Measurements from ENCODE around the gene ALOX15. TPM values are rescaled to one million over a fixed set of nuclear protein-coding genes. Genes with fewer than 3 reads are reported as not detected.
"Not testable (repeated sequence)": the region's sequence is repeated elsewhere in the genome, so short reads cannot be mapped to it uniquely, and the experiment has no call there.

ALOX15 gene
- total RNA-seq, 2 donors from 2014 or later: 0.13 TPM; not detected in 1

- Mint-ChIP-seq H3K4me1 (peaks cover 19% of the 10 kb centered on the region), H3K4me3 (peak overlapping the region; percentile 69), H3K27me3 (peaks cover 70% of the 10 kb centered on the region)
- not testable (repeated sequence) for H3K27ac Mint-ChIP-seq; H3K36me3 Mint-ChIP-seq (ENCODE audit: low read depth); DNase-seq; H3K9me3 ChIP-seq (ENCODE audit: control insufficient read depth, low read length, poor library complexity, severe bottlenecking)
- peak; percentile 75 for ATAC-seq
Observed at GRCh38 chr17:4639301-4640059, 2.0 kb downstream of the ALOX15 start.

- Mint-ChIP-seq H3K4me1 (peaks cover 19% of the 10 kb centered on the region), H3K4me3 (peak overlapping the region; percentile 69), H3K27me3 (peaks cover 63% of the 10 kb centered on the region)
- not testable (repeated sequence) for DNase-seq; ATAC-seq; H3K9me3 ChIP-seq (ENCODE audit: control insufficient read depth, low read length, poor library complexity, severe bottlenecking); H3K36me3 Mint-ChIP-seq (ENCODE audit: low read depth); H3K27ac Mint-ChIP-seq
Observed at GRCh38 chr17:4638766-4639165, 2.7 kb downstream of the ALOX15 start.

- ATAC-seq: no peak
- H3K36me3 Mint-ChIP-seq (ENCODE audit: low read depth): peaks cover 7% of the 10 kb centered on the region
- H3K9me3 ChIP-seq (ENCODE audit: control insufficient read depth, low read length, poor library complexity, severe bottlenecking): no peaks in the 10 kb centered on the region
- DNase-seq: no peak
- H3K4me3 Mint-ChIP-seq: no peak overlapping the region
- H3K4me1 Mint-ChIP-seq: peaks cover 19% of the 10 kb centered on the region
- H3K27me3 Mint-ChIP-seq: peaks cover 56% of the 10 kb centered on the region
- H3K27ac Mint-ChIP-seq: no peak overlapping the region
Observed at GRCh38 chr17:4636474-4637100, 4.9 kb downstream of the ALOX15 start.

- H3K36me3 Mint-ChIP-seq (ENCODE audit: low read depth): peaks cover 7% of the 10 kb centered on the region
- no peak overlapping the region for H3K4me3 Mint-ChIP-seq
- no peak overlapping the region for H3K27ac Mint-ChIP-seq
- H3K4me1 Mint-ChIP-seq: peaks cover 18% of the 10 kb centered on the region
- H3K9me3 ChIP-seq (ENCODE audit: control insufficient read depth, low read length, poor library complexity, severe bottlenecking): no peaks in the 10 kb centered on the region
- peaks cover 57% of the 10 kb centered on the region for H3K27me3 Mint-ChIP-seq
- DNase-seq (no peak), ATAC-seq (no peak)
Observed at GRCh38 chr17:4635823-4636375, 5.6 kb downstream of the ALOX15 start.

GRCh38 chr17:4634976-4635375, 6.5 kb downstream of the ALOX15 start:
- Mint-ChIP-seq H3K27me3 (peaks cover 59% of the 10 kb centered on the region), H3K36me3 (ENCODE audit: low read depth) (peaks cover 7% of the 10 kb centered on the region), H3K27ac (no peak overlapping the region)

GRCh38 chr17:4633643-4634042, 7.8 kb downstream of the ALOX15 start:
- H3K36me3 Mint-ChIP-seq (ENCODE audit: low read depth): peaks cover 4% of the 10 kb centered on the region
- H3K27ac Mint-ChIP-seq: no peak overlapping the region
- ATAC-seq (no peak), DNase-seq (no peak)
- H3K27me3 Mint-ChIP-seq: peaks cover 51% of the 10 kb centered on the region
- H3K4me1 Mint-ChIP-seq: peaks cover 14% of the 10 kb centered on the region
- no peaks in the 10 kb centered on the region for H3K9me3 ChIP-seq (ENCODE audit: control insufficient read depth, low read length, poor library complexity, severe bottlenecking)
- H3K4me3 Mint-ChIP-seq: no peak overlapping the region

More at GRCh38 chr17:4634976-4635375, 6.5 kb downstream of the ALOX15 start:
- Mint-ChIP-seq H3K4me3 (no peak overlapping the region), H3K4me1 (peaks cover 16% of the 10 kb centered on the region)
- ATAC-seq (no peak), DNase-seq (no peak)
- no peaks in the 10 kb centered on the region for H3K9me3 ChIP-seq (ENCODE audit: control insufficient read depth, low read length, poor library complexity, severe bottlenecking)

GRCh38 chr17:4632581-4632920, 8.9 kb downstream of the ALOX15 start:
- DNase-seq (no peak), ATAC-seq (no peak)
- H3K36me3 Mint-ChIP-seq (ENCODE audit: low read depth): peaks cover 4% of the 10 kb centered on the region
- no peaks in the 10 kb centered on the region for H3K9me3 ChIP-seq (ENCODE audit: control insufficient read depth, low read length, poor library complexity, severe bottlenecking)
- peaks cover 14% of the 10 kb centered on the region for H3K4me1 Mint-ChIP-seq
- H3K27me3 Mint-ChIP-seq: peaks cover 47% of the 10 kb centered on the region
- no peak overlapping the region for H3K4me3 Mint-ChIP-seq
- H3K27ac Mint-ChIP-seq: no peak overlapping the region

GRCh38 chr17:4631836-4632580, 9.5 kb downstream of the ALOX15 start:
- Mint-ChIP-seq H3K4me3 (no peak overlapping the region), H3K36me3 (ENCODE audit: low read depth) (peaks cover 4% of the 10 kb centered on the region), H3K27ac (no peak overlapping the region), H3K4me1 (peaks cover 14% of the 10 kb centered on the region), H3K27me3 (peaks cover 47% of the 10 kb centered on the region)
- ATAC-seq (no peak), DNase-seq (no peak)
- no peaks in the 10 kb centered on the region for H3K9me3 ChIP-seq (ENCODE audit: control insufficient read depth, low read length, poor library complexity, severe bottlenecking)

GRCh38 chr17:4631431-4631830, 10.0 kb downstream of the ALOX15 start:
- Mint-ChIP-seq H3K4me1 (peaks cover 10% of the 10 kb centered on the region), H3K27me3 (peaks cover 45% of the 10 kb centered on the region)
- no peak for DNase-seq

GRCh38 chr17:4626734-4627256, 14.7 kb downstream of the ALOX15 start:
- H3K9me3 ChIP-seq (ENCODE audit: control insufficient read depth, low read length, poor library complexity, severe bottlenecking): no peaks in the 10 kb centered on the region
- Mint-ChIP-seq H3K4me1 (peaks cover 2% of the 10 kb centered on the region), H3K36me3 (ENCODE audit: low read depth) (peaks cover 3% of the 10 kb centered on the region), H3K27me3 (peaks cover 34% of the 10 kb centered on the region), H3K27ac (no peak overlapping the region), H3K4me3 (no peak overlapping the region)
- DNase-seq: no peak
- ATAC-seq: no peak

More at GRCh38 chr17:4631431-4631830, 10.0 kb downstream of the ALOX15 start:
- H3K4me3 Mint-ChIP-seq: no peak overlapping the region
- ATAC-seq: no peak
- no peaks in the 10 kb centered on the region for H3K9me3 ChIP-seq (ENCODE audit: control insufficient read depth, low read length, poor library complexity, severe bottlenecking)
- peaks cover 4% of the 10 kb centered on the region for H3K36me3 Mint-ChIP-seq (ENCODE audit: low read depth)
- H3K27ac Mint-ChIP-seq: no peak overlapping the region

GRCh38 chr17:4625181-4625617, 16.3 kb downstream of the ALOX15 start:
- no peaks in the 10 kb centered on the region for H3K9me3 ChIP-seq (ENCODE audit: control insufficient read depth, low read length, poor library complexity, severe bottlenecking)
- Mint-ChIP-seq H3K36me3 (ENCODE audit: low read depth) (peaks cover 3% of the 10 kb centered on the region), H3K4me1 (peaks cover 2% of the 10 kb centered on the region), H3K4me3 (no peak overlapping the region), H3K27me3 (peaks cover 27% of the 10 kb centered on the region), H3K27ac (no peak overlapping the region)
- ATAC-seq (no peak), DNase-seq (no peak)

GRCh38 chr17:4624451-4624911, 17.0 kb downstream of the ALOX15 start:
- not testable (repeated sequence) for H3K4me3 Mint-ChIP-seq; ATAC-seq; H3K27ac Mint-ChIP-seq; DNase-seq; H3K4me1 Mint-ChIP-seq; H3K36me3 Mint-ChIP-seq (ENCODE audit: low read depth); H3K9me3 ChIP-seq (ENCODE audit: control insufficient read depth, low read length, poor library complexity, severe bottlenecking)
- H3K27me3 Mint-ChIP-seq: peaks cover 27% of the 10 kb centered on the region

GRCh38 chr17:4623249-4623648, 18.2 kb downstream of the ALOX15 start:
- peaks cover 3% of the 10 kb centered on the region for H3K36me3 Mint-ChIP-seq (ENCODE audit: low read depth)
- peaks cover 2% of the 10 kb centered on the region for H3K4me1 Mint-ChIP-seq
- H3K4me3 Mint-ChIP-seq: no peak overlapping the region
- H3K9me3 ChIP-seq (ENCODE audit: control insufficient read depth, low read length, poor library complexity, severe bottlenecking): no peaks in the 10 kb centered on the region
- DNase-seq (no peak), ATAC-seq (no peak)
- peaks cover 27% of the 10 kb centered on the region for H3K27me3 Mint-ChIP-seq
- H3K27ac Mint-ChIP-seq: no peak overlapping the region

Data from T-helper 17 cell (primary cell).